Thoracic aorta (tissue), 2 donors: ENCODE data around the gene SREBF1. TPM values are rescaled to one million over a fixed set of nuclear protein-coding genes. Genes with fewer than 3 reads are reported as not detected.
"Not testable (repeated sequence)": the region's sequence is repeated elsewhere in the genome, so short reads cannot be mapped to it uniquely, and the experiment has no call there.

ENCODE experiments used
- ATAC-seq: fragments of 150-250 bp; one replicate; pipeline ENCODE4 v1.8.0; 2017; ENCODE audit warnings: low read depth; ENCODE audit not compliant: insufficient number of reproducible peaks, low FRiP score
- DNase-seq: peaks from one replicate; pipeline ENCODE4 v3.0.0-alpha.2; 2020; ENCODE audit warnings: low spot score
- H3K27ac ChIP-seq, 2 donors: fragments of 200-600 bp; sonication (generic); 1 replicate in 1 of 2; 2 replicates in 1 of 2; pipeline ENCODE4 v1.5.1; 2016; ENCODE audit warnings: mild to moderate bottlenecking in 2 of 2, moderate library complexity in 2 of 2
- H3K27me3 ChIP-seq: fragments of 200-600 bp; sonication (generic); replicated peaks from 2 replicates; pipeline ENCODE4 v1.6.0; 2016; ENCODE audit warnings: mild to moderate bottlenecking; ENCODE audit not compliant: insufficient read depth
- H3K36me3 ChIP-seq: fragments of 200-600 bp; sonication (generic); one replicate; pipeline ENCODE4 v1.5.1; 2016
- H3K4me1 ChIP-seq, 2 donors: fragments of 200-600 bp; sonication (generic); 1 replicate in 1 of 2; 2 replicates in 1 of 2; pipeline versions ENCODE4 v1.5.1 to v1.6.0; 2016; ENCODE audit warnings: low read depth in 2 of 2, mild to moderate bottlenecking in 1 of 2; ENCODE audit not compliant: control insufficient read depth in 1 of 2
- H3K4me3 ChIP-seq: fragments of 200-600 bp; sonication (generic); 2 replicates; pipeline ENCODE4 v1.5.1; 2016; ENCODE audit warnings: mild to moderate bottlenecking
- H3K9me3 ChIP-seq: fragments of 200-600 bp; sonication (generic); 2 replicates; pipeline ENCODE4 v1.5.1; 2016
- CTCF ChIP-seq: fragments of 200-600 bp; sonication (generic); IDR thresholded peaks from one replicate; pipeline ENCODE4 v1.5.1; 2019; ENCODE audit warnings: antibody characterized with exemption
- total RNA-seq, 2 donors: library from RNA; depleted of rRNA; stranded (reverse); fragments of >200 nt; gene quantifications; one replicate each; pipeline versions ENCODE4 v1.1.0 to v1.2.3, GENCODE V29; 2016

Gene SREBF1
- total RNA-seq, 2 donors from 2014 or later: 56.2 to 64.2 TPM

- DNase-seq (no peak), ATAC-seq (no peak)
- no peak for TF ChIP-seq CTCF
- no peak overlapping the region for H3K27ac ChIP-seq
- peaks cover 14% of the 10 kb centered on the region for H3K36me3 ChIP-seq
- peaks cover 0 to 16% of the 10 kb centered on the region in 2 donors for H3K4me1 ChIP-seq
- no peaks in the 10 kb centered on the region for H3K9me3 ChIP-seq
- no peaks in the 10 kb centered on the region for H3K27me3 ChIP-seq
- H3K4me3 ChIP-seq: no peak overlapping the region
Observed at GRCh38 chr17:17808706-17809432, 27.9 kb downstream of the SREBF1 start.

- not testable (repeated sequence) for H3K27me3 ChIP-seq, H3K9me3 ChIP-seq, ATAC-seq, DNase-seq, H3K4me3 ChIP-seq, H3K27ac ChIP-seq
- Histone ChIP-seq H3K4me1 (peaks cover 0 to 16% of the 10 kb centered on the region in 2 donors), H3K36me3 (peaks cover 14% of the 10 kb centered on the region)
Observed at GRCh38 chr17:17808200-17808599, 28.6 kb downstream of the SREBF1 start.

GRCh38 chr17:17807440-17807839 lies 29.3 kb downstream of the SREBF1 start:
- Histone ChIP-seq H3K27me3 (no peaks in the 10 kb centered on the region), H3K4me3 (no peak overlapping the region), H3K36me3 (peaks cover 10% of the 10 kb centered on the region), H3K27ac (no peak overlapping the region), H3K4me1 (peaks cover 0 to 15% of the 10 kb centered on the region in 2 donors), H3K9me3 (no peaks in the 10 kb centered on the region)
- ATAC-seq: no peak
- no peak for TF ChIP-seq CTCF
- DNase-seq: no peak

GRCh38 chr17:17806611-17807274 lies 30.0 kb downstream of the SREBF1 start:
- Histone ChIP-seq H3K4me3 (no peak overlapping the region), H3K4me1 (peaks cover 0 to 8% of the 10 kb centered on the region in 2 donors), H3K36me3 (peaks cover 10% of the 10 kb centered on the region), H3K27ac (no peak overlapping the region), H3K27me3 (no peaks in the 10 kb centered on the region), H3K9me3 (no peaks in the 10 kb centered on the region)
- ATAC-seq (no peak), DNase-seq (no peak)
- no peak for TF ChIP-seq CTCF

GRCh38 chr17:17806035-17806434 lies 30.8 kb downstream of the SREBF1 start:
- Histone ChIP-seq H3K4me3 (no peak overlapping the region), H3K36me3 (peaks cover 10% of the 10 kb centered on the region), H3K27ac (no peak overlapping the region), H3K9me3 (no peaks in the 10 kb centered on the region), H3K4me1 (peaks cover 0 to 4% of the 10 kb centered on the region in 2 donors), H3K27me3 (no peaks in the 10 kb centered on the region)
- DNase-seq (no peak), ATAC-seq (no peak)
- no peak for TF ChIP-seq CTCF
